Hematopoietic multipotent progenitor cell treated with erythropoietin and hydrocortisone succinate and interleukin-3 and kit ligand, for 15 days (in vitro differentiated cells): ENCODE results near the gene TIGD3.

Source experiments
- DNase-seq: peaks from one replicate; pipeline ENCODE4 v3.0.0-alpha.2; 2015; ENCODE audit warnings: low spot score

The TIGD3 gene

GRCh38 chr11:65373839-65374580 is 19.5 kb downstream of the TIGD3 start:
- no peak for DNase-seq

- DNase-seq = no peak
These were observed 20.5 kb downstream of the TIGD3 start for GRCh38 chr11:65375012-65375411.

- no peak for DNase-seq
These were observed 21.7 kb downstream of the TIGD3 start for GRCh38 chr11:65376138-65376713.

DNA sequence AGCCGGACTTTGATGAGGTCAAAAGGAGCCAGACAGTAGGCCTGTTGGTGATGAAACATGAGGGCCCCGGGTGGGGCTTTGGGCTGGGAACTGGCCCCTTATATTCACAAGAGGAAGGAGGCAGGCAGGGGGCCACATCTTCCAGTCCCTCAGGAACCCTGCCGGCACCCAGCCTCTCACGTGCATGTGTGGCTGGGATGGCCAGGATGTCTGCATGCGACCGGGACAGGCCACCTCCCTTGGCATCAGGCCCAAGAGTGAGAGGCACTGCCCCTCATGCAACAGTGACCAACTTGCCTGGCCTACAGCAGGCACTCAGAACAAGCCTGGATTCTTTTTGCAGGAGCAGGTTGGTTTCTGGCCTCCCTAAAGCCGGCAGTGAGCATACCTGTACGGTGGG is 22.5 kb downstream of the TIGD3 start:
- no peak for DNase-seq

DNA sequence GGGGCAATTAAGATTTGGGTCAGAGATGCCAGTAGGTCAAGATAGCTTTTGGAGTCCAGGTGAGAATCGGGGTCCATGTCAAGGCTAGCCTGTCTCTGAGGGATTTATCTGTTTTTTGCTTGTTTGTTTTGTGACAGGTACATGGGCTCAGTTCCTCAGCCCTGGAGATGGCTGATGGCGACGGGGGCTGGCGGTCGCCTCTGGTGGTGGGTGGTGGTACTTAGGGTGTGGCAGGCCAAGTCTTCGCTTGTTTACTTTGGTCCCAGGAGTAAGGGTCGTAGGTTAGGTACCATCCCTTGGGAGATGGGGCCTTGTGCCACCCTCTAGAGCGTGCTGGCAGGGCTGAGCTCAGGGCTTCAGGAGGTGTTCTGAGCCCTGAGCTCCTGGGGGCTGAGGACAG is 23.2 kb downstream of the TIGD3 start:
- DNase-seq = no peak

GRCh38 chr11:65378208-65378927 is 23.8 kb downstream of the TIGD3 start:
- no peak for DNase-seq

GRCh38 chr11:65378928-65379638 is 24.5 kb downstream of the TIGD3 start:
- no peak for DNase-seq

GRCh38 chr11:65379698-65380459 is 25.3 kb downstream of the TIGD3 start:
- DNase-seq = no peak

GRCh38 chr11:65380460-65381119 is 26.0 kb downstream of the TIGD3 start:
- no peak for DNase-seq

- no peak for DNase-seq
These were observed 27.1 kb downstream of the TIGD3 start for GRCh38 chr11:65381716-65382032.

- peak; percentile 94 for DNase-seq
These were observed 27.7 kb downstream of the TIGD3 start, which contains the start of gene SLC25A45 for GRCh38 chr11:65382033-65382803. SLC25A45 (minus strand) TSS chr11:65382646; CDS start chr11:65381951, 695 bp downstream.

GRCh38 chr11:65382804-65383368 is 28.3 kb downstream of the TIGD3 start:
- no peak for DNase-seq

GRCh38 chr11:65383778-65384177 is 29.2 kb downstream of the TIGD3 start:
- no peak for DNase-seq

GRCh38 chr11:65384301-65384889 is 29.8 kb downstream of the TIGD3 start:
- DNase-seq = no peak

DNA sequence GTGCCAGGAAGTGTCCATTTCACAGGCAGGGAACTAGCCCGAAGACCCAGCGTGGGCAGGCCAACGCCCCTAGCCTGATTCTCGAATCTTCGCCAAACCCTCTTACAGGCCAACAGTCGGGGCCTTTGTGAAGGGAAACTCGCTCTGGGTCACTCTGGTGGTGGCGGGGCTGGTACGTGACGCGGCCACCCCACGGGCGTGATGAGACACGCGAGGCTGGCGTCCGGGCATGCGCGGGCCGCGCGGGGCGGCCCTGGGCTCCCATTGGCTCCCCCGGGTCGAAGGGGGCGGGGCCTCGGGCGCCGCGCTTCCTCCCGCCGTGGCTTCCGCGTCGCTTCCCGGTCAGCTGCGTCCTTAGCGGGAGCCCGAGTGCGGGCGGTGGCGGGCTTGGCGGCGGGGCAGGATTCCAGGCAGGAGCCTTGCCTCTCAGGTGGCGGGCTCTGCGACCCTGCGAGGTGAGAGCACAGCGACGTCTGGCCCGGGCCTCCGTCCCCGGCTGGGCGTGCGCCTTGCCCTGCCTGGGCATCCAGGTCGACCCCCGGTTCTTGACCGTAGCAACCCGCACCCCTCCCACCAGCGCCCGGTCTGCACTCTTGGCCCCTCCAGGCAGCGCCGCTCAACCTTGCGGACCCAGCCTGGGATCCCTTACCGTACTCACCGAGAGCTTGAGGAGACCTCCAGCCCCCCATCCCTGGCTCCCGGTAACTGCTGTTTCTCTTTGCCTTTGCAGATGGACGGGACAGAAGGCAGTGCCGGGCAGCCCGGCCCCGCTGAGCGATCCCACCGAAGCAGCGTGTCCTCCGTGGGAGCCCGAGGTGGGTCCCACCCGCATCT is 32.0 kb downstream of the TIGD3 start, which contains the start of gene FRMD8:
TSS of gene FRMD8 (plus strand) at position 331 of the 834 bp plus-strand sequence. CDS start at position 731, 400 bp downstream.
- DNase-seq = peak; percentile 91

- no peak for DNase-seq
These were observed 34.2 kb downstream of the TIGD3 start for GRCh38 chr11:65388731-65389130.

- no peak for DNase-seq
These were observed 34.9 kb downstream of the TIGD3 start for GRCh38 chr11:65389294-65389980.
